NCI-H345 (cell line): ENCODE data around the gene RCN2.

Experiments used
- DNase-seq: peaks from one replicate; lab custom pipeline; 2025; lab: John Stamatoyannopoulos, UW

RCN2 gene

DNA sequence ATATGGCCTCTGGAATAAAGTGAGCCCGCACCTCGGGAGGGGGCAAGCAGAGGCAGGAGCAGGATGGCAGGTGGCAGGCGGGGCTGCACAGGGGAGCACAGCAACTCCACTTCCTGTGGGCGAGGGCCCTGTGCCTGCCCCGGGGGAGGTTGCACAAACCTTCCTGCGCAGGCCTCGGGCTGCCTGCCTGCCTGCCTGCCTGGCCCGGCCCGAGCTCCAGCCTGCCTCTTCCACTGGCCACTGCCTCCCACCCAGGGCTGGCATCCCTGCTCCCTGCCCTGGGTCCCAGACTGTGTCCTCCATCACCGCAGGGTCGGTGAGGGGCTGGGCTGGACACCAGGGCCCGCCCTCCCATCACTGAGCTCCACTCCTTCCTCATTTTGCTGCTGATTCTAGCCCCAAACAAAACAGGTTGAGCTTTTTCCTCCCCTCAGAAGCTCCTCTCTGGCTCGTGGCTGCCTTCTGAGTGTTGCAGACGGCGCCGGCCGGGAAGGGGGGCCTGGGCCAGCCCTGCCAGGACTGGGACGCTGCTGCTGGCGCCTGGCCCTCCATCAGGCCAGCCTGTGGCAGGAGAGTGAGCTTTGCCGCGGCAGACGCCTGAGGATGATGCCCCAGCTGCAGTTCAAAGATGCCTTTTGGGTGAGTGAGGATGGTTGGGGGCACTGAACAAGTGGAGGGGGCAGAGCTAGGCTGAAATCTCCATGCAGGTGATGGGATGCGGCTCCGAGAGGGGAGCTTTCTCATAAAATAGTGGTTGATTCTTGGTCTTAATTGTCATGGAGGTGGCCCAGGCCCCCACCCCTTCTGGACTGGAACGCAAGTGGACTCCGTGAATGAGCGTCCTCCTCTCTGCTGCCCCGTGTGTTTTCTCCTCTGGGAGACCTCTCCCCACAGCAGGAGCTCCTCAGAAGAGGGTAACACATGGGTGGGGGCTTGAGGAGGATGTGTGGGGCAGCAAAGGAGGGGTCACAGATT is 63.7 kb downstream of the RCN2 start, which contains the start of gene PSTPIP1:
TSS of gene PSTPIP1 (plus strand) at position 156 of the 975 bp plus-strand sequence. CDS start at position 604, 448 bp downstream.
- DNase-seq: no peak

DNA sequence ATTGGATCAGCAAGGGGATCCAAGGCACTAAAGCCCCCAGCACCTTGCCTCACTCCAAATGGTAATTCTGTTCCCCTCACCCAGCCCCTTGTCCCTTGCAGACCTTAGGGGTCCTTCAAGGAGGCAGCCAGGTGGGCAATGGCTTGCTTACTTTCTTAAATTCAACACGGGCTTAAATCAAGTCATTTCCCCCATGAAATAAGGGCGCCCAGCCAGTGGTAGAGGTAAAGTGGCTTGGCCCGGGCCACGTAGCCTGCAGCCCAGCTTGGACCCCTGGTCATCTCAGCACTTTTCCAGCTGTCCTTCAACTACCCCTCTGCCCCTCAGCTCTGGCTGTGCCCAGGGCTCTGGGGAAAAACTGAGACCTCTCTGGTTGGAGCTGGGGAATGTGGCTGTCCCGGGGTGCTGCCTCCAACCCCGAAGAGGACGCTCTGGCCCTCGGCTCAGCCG is 64.6 kb downstream of the RCN2 start:
- DNase-seq: no peak

DNA sequence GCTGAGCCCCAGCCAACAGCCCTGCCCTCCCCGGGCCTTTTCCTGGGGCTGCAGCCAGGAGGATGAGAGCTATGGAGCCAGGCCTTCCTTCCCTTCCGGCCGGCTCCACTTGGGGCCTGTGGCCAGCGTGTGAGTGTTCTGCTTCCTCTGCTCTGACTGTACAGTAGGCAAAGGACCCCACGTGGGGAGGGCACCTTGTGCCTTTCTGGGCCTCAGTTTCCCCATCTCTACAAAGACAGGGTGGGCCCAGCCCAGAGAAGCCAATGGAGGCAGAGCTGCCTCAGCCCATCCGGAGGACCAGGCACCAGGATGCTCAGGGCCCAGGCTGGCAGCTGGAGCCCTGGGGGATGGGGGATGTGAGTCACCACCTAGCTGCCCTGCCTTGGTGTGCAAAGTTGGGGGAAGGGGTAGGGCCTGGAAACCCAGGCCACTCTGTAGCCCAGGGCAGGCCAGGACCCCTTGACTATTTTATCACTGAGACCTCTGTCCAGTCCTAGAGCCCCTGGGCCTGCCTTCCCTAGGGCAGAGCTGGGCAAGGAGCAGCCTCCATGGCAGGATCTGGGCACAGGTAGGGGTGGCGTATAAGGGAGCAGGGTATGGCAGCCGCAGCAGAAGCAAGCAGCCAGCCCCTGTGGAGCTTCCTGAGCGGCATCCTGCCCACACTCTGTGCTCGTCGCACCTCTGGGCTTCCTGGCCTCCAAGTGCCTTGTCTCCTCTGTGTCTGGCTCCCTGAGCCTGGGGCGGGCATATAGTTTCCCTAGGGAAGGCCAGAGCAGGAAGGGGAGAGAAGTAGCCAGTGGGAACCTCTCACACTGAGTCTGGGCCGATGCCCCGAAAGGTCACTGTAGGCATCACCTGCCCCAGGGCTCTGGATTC is 65.2 kb downstream of the RCN2 start:
- no peak for DNase-seq

DNA sequence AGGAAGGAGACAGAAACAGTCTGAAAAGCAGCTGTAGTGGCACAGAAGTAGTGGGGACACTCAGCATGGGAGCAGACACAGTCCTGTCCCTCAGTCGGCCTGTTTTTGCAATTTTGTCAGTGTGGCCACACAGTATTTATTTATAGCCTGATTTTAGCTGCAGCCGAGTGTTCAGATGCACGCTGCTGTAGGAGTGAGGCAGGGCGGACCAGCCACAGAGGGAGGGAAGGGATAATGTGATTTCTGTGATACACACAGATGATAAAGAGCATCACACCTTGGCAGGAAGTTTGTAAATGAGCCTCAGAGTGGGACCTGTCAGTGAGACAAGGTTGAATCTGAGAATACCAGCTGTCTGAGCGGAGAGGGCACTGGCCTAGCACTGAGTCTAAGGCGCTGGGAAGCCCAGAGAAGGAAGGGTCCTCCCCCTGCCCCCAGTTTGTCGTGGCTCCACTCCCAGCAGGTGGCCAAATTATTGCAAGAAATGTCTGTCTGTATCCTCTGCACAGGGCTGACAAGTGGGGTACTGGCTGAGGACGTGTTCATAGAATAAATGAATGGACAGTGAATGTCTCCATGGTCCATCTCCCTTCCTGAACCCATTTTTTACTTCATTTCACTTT is 67.2 kb downstream of the RCN2 start:
- DNase-seq: no peak

DNA sequence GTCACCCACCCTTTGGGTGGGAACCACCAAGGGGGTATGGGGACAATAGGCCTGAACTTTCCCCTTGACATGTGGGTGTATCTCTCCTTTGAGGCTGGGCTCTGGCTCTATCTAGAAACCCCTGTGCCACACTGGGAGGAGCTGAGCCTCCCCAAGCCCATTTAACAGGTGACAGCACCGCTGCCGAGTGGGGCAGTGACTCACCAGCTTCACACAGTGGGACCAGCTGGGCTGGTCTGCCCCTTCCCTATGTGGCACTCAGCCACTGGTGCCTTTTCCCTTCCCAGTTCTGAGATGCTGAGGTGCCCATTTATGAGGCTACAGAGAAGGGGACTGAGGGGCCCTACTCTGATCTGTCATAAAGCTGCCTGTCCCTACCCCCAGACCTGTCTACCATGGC is 68.4 kb downstream of the RCN2 start:
- no peak for DNase-seq

DNA sequence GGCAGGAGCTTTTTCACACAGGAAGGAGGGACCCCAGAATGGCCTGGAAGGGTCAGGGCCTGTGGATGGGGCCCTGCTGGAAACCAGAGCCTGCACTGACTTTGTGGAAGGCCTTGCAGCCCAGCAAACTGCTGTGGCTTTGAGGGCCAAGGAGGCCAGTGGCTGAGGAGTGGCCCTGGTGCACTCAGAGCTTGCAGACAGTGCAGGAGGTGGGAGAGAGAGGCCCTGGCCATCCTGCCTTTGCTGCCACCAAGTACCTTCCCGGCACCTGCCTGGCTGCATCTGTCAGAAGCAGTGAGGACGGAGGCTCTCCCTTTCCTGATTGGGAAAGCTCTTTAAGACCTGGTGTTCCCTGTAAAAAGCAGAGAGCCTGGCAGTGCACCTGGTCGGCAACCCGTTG is 69.8 kb downstream of the RCN2 start:
- DNase-seq: no peak

DNA sequence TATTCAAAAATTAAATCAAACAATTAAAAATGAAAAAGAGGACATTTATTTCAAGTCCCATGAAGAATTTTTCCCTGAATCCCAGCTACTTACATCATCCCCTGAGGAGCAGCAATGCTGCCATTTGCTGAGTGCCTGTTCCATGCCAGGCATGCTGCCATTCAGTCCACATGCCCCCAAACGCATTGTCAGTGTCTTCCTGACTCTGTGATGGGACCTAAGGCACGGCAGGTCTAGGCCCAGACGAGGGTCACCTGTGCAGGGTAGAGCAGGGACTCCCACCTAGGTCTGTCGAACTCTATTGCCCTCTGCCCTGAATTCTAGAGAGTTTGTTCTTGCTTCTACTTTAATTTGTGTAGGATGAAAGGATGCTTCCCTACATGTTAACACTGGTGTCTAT is 70.4 kb downstream of the RCN2 start:
- no peak for DNase-seq

DNA sequence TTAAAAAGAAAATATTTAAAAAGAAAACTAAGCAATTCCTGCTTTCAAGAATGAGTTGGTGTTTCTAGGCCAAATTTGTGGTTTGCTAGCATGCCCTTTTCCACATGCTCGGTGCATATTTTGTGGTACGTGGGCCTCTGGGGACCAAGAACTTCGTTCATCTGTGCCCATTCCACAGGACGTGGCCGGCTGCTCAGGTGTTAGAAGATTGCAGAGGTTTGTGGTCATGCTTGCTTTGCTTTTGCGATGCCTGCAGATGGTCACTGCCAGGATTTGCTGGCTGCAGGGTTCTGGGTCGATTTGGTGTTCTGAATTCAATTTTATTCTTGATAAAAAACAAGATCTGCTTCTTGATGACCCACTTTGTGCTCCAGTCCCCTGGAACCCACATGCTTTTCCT is 70.9 kb downstream of the RCN2 start:
- no peak for DNase-seq

DNA sequence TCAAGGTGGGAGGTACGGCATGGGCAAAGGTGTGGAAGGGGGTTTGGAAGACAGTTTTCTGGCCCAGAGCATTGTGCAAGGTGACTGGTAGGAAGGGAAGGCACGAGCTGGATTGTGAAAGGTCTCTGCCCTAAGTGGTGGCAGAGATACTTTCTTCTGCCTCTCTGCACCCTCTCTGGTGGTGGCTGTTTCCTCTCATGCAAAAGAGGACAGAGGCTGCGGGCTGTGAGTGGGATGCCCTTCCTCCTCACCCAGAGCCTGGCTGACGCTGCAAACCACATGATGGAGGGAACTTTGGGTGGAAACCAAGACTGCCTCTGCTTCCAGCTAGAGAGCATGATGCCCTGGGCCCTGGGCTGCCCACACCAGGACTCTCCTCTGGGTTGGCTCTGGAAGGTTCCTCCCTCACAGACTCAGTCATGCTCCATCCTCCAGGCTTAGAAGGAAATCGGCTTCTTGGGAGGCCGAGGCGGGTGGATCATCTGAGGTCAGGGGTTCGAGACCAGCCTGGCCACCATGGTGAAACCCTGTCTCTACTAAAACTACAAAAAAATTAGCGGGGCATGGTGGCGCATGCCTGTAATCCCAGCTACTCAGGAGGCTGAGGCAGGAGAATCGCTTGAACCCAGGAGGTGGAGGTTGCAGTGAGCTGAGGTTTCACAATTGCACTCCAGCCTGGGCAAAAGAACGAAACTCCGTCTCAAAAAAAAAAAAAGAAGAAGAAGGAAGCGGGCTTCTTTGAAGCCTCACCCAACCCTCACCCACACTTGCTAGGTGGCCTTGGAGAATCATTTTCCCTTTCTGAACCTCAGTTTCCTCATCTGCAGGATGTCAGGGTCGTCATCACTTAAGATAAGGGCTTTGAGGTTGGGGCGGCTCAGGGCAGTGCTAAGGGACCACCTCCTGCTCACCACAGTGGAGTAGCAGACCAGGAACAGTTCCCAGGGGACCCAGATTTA is 71.7 kb downstream of the RCN2 start:
- no peak for DNase-seq
